Activated naive CD4-positive, alpha-beta T cell treated with anti-CD3 and anti-CD28 coated beads, Interleukin-2, amount 50 U/mL, for 16 hours (primary cell): ENCODE measurements around the gene POLD2.
"Not testable (repeated sequence)": the region's sequence is repeated elsewhere in the genome, so short reads cannot be mapped to it uniquely, and the experiment has no call there.

Experiments used
- DNase-seq: peaks from one replicate; pipeline ENCODE4 v3.0.0-alpha.2; 2020

Gene POLD2

DNA sequence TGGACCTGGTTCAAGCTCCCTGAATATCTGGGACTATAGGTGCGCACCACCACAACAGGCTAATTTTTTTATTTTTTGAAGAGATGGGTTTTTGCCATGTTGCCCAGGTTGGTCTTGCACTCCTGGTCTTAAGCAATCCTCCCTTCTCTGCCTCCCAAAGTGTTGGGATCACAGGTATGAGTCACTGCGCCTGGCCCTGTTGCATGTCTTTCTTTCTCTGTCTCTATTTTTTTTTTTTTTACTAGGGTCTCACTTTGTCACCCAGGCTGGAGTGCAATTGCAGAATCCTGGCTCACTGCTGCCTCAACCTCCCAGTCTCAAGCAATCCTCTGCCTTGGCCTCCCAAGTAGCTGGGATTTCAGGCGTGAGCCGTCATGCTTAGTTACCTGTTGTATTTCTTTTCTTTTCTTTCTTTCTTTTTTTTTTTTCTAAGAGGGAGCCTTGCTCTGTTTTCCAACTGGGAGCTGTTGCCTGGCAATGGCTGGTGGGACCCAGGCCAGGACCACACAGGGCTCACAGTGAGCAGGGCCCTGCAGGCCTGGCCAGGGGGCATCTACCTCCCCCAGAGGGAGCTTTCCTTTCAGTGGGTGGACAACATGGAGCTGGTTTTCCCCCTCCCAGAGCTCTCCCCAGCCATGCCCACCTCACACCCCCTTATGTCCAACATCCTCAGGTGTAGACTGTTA lies 11.7 kb upstream of the POLD2 start:
- DNase-seq = no peak

DNA sequence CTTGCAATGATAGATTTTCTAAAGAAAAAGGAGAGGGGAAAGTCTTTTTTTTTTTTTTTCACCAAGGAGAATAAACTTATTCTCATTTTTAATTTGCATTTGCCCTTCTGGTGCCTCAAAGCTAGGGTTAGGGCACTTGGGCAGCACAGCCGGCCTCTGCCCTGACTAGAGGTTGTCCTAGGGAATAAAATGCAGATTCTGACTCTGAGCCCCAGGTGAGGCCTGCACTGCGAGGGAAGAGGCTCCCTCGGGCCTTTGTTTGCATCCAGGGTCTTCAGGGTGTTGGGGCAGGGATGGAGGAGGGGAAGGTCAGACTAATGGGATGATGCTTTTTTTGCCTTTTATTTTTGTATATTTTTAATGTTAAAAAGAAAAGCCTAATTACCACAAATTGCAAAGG lies 9.9 kb upstream of the POLD2 start:
- DNase-seq = no peak

- DNase-seq = no peak
Measured at GRCh38 chr7:44132039-44132438, 8.7 kb upstream of the POLD2 start.

DNA sequence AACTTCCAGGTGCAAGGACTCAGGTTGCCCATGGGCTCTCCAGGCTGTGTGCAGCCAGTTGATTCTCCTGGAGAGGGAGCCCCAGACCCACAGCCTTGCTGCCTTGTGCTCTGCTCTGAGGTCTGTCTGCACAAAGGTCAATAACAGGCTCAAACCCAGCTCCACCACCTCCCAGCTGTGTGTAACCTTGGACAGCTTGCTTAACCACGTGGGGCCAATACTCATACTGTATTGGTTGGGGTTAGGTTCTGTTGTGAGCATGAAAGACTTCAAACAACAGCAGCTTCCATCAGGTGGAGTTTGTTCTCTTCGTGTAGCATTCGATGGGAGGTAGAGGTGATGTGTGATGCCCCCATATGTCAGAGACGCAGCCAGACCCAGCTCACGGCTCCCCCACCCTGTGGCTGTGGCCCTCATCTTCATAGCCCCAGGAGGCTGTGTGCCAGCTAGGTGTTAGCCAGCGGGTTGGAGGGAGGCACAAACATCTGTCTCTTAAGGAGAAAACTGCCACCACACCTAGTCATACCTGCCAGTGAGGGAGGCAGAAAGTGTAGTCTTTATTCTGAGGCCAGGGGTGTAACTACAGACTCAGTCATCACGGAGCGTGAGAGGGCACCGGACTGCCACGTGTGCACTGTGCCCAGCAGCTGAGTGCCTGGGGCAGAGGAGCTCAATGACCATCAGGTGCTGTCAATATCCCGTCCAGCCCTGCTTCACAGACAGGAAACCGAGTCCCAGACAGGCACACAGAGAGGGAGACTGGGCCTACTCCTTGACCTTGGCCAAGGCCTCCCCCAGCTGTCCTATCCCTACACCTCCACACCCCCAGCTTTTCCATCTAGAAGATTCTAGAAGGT lies 8.1 kb upstream of the POLD2 start:
- no peak for DNase-seq

- no peak for DNase-seq
Measured at GRCh38 chr7:44128721-44129582, 5.6 kb upstream of the POLD2 start.

DNA sequence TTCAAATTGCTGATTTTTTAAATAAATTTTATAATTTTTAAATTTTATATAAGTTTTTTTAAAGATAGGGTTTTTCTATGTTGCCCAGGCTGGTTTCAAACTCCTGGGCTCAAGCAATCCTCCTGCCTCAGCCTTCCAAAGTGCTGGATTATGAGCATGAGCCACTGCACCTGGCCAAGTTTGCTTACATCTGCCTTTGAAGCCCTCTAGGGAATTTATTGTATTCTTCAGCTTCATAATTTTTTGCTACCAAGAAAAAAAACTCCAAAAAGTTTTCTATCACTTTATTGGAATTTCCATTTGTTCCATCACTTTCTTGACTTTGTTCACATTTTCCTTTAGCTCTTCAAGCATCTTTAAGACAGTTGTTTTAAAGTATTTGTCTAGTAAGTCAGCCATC lies 3.8 kb upstream of the POLD2 start:
- DNase-seq = no peak

GRCh38 chr7:44126574-44126973 lies 3.2 kb upstream of the POLD2 start:
- DNase-seq = not testable (repeated sequence)

DNA sequence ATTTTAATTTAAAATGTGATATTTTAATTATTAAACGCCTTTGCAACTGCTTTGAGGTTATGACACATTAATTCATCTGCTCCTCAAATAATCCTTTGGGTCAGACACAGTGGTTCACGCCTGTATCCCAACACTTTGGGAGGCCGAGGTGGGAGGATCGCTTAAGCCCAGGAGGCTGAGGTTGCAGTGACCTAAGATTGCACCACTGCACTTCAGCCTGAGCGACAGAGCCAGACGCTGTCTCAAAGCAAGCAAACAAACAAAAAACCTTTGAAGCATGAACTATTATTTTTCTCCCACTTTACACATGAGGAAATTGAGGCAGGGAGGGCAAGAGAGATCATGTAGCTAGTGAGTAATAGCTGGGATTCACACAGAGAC lies 1.5 kb upstream of the POLD2 start:
- DNase-seq = no peak

- no peak for DNase-seq
Measured at GRCh38 chr7:44122529-44122928, 819 bp downstream of the POLD2 start.

DNA sequence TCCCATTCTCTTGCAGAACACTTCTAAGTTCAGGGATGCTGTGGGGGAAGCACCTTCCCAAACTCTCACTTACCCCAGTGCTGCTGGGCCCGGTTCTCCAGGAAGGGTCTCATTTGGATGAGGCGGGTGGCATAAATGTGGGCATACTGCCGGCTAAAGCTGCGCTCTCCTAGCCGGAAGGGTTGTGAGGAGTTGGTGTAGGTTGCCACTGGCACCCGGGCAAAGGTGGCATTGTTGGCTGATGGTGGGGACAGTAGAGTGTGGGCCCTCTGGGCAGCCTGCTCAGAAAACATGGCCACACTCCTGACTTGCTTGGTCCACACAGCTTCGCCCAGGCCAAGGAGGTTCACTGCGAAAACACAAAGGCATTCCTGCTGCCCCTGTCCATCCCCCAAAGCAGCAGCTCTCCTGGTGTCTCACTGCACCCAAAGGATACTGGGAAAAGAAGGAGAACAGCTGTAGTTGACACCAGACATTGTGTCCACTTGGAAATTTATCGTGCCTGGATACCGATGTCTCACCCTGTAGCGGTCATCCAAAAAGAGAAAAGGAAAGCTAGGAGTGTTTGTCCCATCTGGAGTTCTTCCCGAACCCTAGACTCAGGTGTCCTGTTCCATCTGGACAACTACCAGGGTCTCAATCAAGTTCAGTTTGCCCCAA lies 1.5 kb downstream of the POLD2 start:
- DNase-seq = no peak

- DNase-seq = no peak
Measured at GRCh38 chr7:44120395-44120794, 3.0 kb downstream of the POLD2 start.

DNA sequence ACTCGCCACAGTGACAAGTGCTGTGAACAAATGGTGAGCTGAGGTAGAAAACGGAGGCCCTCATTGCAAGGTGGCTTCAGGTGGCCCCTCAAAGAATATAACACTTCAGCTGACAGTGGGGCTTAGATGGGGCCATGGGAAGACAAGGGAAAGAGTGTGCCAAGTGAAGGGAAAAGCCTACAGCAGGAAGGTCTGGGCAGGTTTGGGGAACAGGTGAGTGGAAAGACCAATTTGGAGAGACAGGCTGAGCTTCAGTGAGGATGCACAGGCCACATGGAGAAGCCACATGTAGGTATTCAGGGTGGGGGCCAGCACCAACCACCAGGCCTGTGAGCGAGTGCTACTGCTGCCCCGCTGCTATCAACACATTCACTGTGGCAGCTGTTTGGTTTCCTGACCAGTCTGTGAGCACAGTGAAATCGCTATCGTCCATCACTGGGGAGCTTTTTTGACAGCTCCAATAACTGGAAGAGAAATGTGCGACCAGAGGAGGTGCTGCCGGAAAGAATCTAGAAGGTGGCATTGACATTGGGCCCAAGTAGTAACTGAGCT lies 3.4 kb downstream of the POLD2 start:
- no peak for DNase-seq

DNA sequence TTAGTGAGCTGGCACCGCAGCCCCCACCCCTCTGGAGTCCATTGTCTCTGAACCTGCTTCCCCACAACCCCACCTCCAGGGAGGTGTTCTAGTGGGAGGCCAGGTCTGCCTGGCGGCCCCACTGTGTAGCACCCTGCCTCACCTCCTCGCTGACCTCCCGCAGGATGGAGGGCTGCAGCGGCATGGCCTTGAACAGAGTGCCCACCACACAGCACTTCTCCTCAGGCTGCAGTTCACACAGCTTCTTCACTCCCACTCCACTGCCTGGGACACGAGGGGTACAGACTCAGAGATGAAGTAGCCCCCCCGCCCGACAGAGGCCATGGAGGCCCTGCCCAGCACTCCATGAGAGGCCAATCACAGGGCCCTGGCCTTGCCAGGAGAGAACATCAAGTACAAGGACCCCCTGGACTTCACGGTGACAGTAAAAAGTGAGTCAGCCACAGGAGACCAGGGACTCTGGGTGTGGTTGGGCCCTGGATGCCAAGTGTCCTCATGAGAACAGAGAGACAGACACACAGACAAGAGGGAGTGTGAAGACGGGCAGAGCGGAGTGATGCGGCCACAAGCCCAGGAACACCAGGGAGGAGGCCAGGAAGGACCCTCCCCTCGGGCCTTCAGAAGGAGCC lies 5.4 kb downstream of the POLD2 start:
- DNase-seq = no peak

DNA sequence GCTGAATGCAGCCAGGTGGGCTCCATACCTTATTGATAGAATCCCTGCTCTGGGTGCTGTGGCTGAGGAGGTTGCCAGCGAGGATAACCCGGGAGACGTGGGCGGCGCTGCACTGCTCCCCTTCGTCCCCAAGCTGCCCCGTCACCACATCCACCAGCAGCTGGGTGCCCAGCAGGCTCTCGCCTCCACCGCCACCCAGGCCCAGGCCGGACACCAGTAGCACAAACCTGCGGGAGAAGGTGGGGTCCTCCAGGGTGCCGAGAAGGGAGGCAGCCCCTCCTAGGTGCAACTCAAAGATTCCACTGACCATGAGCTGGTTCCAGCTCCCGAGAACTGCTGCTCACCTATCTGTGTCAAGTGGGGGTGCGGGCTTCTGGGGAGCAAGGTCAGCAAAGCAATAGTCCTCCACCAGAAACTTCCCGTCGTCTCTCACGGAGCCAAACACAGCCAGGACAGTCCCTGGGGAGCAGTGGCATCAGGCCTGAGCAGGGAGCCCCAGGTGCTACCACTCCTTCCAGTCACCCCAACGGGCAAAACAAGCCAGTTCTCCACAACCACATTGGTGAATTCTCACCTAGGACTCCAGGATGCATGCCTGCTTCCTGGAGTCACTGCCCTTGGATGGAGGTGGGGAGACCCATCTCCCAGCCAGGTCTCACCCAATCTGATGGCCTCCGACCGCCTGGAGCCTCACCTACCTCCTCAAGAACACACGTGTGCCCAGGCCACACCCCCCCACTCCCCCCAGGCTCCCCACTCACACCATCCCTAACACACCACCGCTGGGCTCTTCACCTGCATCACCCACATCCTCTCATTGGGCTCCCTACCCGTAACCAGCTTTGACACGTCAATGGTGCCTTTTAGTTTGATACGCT lies 6.3 kb downstream of the POLD2 start:
- no peak for DNase-seq

DNA sequence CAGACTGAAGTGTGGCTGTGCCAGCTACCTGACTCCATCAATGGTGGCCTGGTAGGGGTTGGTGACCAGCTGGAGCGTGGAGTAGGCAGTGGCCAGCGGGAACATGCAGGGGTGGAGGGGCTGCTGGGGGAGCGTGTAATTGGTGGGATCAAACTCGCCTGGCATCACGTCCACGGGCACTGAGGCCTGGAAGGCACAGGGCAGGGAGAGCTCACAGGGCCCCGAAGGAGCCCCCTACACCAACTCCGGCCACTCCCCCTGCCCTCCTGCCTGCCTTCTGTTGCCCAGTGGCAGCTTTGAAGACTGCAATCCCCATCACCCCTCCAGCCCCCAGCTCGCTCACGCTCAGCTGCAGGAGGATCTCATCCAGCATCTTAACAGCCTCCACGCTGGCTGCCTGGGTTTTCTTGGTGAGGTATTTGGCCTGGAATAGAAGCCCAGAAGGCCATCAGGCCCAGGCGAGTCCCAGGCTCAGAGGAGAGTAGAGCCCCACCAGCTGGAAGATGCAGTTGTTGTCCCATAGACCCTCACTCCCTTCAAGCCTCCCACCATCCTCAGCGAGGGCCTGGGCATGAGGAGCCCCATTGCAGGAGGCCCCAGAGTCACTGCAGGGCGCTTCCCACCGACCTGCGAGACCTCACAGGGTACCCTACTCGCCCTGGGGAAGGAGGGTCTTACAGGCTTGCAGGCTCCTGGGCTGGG lies 7.1 kb downstream of the POLD2 start:
- no peak for DNase-seq

DNA sequence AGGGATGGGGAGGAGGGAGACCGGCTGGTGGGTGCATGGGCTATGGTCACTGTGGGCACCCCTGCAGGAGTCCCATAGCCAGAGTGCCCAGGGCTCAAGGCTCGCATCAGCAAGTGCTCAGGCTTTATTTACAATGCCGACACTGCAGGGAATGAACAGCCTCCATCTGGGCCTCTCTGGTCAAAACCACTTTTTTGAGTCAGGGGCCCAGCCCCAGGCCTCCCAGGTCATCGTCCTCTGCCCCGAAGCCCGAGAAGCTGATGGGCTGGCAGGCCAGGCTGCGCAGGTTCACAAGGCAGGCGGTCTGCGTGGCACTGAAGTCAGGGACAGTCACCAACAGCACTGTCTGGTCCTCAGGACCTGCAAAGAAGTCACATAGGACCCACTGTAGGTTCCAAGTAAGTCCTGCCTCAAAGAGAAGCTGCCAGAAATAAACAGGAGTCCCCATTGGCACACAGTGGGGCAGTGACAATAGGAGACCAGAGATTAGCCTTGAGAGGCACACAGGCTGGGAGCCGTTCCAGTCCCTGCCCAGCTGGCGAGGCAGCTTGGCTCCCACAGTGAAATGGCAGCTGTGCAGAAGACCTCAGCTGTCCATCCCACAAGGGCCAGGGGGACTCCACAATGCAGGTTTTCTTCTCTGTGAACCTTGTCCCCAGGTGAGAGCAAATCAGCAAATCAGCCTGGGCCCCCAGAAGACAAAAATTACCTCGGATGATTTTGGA lies 8.6 kb downstream of the POLD2 start:
- DNase-seq = no peak

DNA sequence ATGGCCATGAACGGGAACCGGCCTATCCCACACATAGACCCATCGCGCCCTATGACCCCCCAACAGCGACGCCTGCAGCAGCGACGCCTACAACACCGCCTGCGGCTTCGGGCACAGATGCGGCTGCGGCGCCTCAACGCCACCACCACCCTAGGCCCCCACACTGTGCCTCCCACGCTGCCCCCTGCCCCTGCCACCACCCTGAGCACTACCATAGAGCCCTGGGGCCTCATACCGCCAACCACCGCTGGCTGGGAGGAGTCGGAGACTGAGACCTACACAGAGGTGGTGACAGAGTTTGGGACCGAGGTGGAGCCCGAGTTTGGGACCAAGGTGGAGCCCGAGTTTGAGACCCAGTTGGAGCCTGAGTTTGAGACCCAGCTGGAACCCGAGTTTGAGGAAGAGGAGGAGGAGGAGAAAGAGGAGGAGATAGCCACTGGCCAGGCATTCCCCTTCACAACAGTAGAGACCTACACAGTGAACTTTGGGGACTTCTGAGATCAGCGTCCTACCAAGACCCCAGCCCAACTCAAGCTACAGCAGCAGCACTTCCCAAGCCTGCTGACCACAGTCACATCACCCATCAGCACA lies 9.5 kb downstream of the POLD2 start:
- DNase-seq = no peak

- DNase-seq = no peak
Measured at GRCh38 chr7:44112997-44113763, 10.2 kb downstream of the POLD2 start.
